Fibroblast of the conjunctiva (primary cell): ENCODE data around the gene OXSR1.

Experiments used
- DNase-seq: peaks from one replicate; pipeline ENCODE4 v3.0.0-alpha.2; 2010; ENCODE audit warnings: low read depth

The OXSR1 gene

DNA sequence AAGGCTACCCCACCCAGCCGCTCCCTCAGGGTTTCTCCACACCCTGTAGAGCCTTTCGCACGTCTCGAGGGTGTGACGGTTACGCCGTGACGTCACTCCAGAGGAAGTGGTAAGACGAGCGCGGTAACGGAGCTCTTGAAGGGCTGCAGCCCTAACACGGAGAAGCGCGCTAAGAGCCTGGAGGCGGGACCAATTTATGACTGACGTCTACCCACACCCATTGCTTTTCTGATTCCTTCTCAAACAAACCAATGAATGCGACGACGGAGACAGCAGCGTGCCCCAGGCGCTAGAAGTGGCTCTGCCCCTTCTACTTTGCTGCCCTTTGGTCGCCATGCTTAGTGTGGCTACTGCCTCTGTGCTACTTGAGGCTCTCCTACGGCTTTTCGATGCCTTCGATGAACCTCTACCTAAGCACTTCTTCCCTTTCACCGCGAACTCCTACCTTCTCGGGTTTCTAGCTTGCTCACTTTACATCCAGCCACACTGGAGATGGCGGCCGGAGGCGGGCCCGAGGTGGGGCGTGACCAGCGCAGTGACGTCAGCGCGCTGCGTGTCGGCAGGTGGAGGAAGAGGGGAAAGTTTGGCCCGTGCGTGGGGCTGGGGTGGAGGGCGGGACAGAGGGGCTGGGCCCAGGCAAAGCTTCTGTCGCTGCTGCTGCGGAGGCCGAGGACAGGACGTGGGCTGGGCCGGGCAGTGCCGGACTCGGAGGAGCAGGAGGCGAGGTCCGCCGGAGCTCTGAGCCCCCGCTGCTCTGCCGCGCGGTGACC lies at the start of gene OXSR1:
Gene OXSR1, plus strand, starts transcription at position 586 of the 770 bp plus-strand sequence. CDS start 340 bp downstream, outside the sequence.
- DNase-seq, result peak; percentile 100

DNA sequence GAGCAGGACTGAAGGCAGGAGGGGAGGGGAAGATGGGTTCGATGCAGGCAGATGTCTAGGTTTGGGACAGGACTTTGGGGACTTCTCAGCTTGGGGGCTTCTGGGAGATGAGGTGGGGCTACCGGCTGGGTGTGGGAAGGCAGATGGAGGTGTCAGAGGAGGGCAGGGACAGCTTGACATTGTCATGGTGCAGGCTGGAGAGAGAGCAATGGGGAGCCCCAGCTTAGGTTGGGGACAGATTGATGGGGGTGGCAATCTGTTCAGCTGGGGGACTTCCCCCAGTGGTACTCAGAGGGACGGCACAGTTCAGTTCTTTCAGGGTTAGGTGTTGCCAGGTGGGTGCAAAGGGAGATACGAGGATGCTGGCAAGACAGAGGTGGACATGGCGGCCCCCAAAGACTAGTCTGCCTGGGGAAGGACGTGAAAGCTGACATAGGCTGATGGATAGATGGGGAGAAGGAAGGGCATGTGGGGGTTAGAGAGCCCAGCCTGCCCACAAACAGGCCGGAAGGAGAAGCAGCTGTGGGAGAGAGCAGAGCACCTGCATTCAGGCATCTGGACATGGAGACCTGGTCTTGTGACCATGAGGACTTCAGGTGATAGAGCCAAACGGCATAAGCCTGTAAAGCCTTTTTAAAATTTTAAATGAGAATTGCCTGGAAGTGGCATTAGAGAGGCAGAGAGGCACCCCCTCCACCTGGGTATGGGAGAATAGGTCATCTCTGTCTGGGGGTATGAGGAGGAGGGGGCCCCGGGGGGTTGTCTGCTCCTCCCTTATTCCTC lies 49.5 kb upstream of the OXSR1 start:
- no peak for DNase-seq

DNA sequence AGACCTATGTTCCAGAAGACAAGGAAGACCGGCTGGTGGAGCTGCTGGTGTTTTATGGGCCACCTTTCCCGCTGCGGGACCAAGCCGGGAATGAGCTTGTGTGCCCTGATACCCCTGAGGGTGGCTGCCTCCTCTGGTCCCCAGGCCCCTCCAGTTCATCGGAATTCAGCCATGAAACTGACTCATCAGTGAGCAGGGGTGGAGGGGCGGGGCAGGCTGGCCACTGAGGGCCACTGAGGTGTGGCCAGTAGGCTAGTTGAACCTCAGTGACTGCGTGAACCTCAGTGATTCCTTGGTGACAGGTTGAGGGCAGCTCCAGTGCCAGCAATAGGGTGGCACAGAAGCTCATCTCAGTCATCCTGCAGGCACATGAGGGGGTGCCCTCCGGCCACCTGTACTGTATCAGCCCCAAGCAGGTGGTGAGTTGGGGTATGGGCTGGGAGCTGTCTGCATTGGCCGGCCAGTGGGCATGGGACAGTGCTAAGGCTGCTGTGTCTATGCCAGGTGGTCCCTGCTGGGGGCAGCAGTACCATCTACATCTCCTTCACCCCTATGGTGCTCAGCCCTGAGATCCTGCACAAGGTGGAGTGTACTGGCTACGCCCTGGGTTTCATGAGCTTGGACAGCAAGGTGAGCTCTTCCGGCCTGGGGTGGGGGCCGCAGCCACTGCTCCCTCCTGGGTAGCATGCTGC lies 48.7 kb upstream of the OXSR1 start:
- no peak for DNase-seq

DNA sequence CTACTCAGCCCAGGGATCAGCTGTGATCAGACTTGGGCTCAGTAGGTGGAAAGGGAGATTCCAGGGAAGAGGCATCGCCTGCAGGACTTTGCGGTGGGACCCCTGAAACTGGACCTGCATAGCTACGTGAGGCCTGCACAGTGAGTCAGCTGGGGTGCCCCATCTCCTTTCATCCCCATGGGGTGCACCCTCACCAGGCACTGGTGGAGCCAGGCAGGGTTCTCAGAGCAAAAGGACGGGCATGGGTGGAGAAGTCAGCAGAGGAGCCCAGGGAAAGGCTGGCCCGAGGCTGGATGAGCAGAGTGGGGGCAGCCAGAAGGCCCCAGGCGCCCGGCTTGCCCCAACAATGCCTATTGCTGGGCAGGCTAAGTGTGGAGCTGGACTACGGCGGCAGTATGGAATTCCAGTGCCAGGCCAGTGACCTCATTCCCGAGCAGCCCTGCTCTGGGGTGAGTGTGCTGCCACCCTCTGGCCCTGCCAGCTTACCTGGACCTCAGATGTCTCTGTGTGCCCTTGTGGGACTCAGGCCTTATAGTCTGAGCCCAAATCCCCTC lies 48.1 kb upstream of the OXSR1 start:
- DNase-seq, result no peak

DNA sequence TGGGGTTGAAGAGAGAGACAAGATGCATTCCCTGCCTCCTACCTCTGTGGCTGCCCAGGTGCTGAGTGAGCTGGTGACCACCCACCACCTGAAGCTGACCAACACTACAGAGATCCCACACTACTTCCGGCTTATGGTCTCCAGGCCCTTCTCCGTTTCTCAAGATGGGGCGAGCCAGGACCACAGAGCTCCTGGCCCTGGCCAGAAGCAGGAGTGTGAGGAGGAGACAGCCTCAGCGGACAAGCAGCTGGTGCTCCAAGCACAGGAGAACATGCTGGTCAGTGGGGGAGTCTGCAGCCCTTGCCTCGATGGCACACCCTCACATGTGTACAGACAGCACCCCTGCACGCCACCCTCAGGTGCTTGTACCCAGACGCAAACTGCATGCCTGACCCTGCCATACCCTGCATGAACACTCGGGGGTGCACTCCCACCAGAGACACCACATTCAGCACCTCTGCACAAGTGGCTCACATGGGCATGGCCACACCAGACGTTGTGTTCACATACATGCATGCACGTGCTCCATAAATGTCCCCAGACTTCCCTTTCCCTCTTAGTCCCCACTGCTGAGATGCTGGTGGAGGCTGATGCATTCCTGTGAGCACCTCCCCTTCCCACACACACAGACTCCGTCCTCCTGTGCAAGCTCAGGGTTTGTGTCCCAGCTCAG lies 47.5 kb upstream of the OXSR1 start:
- DNase-seq, result peak; percentile 16

DNA sequence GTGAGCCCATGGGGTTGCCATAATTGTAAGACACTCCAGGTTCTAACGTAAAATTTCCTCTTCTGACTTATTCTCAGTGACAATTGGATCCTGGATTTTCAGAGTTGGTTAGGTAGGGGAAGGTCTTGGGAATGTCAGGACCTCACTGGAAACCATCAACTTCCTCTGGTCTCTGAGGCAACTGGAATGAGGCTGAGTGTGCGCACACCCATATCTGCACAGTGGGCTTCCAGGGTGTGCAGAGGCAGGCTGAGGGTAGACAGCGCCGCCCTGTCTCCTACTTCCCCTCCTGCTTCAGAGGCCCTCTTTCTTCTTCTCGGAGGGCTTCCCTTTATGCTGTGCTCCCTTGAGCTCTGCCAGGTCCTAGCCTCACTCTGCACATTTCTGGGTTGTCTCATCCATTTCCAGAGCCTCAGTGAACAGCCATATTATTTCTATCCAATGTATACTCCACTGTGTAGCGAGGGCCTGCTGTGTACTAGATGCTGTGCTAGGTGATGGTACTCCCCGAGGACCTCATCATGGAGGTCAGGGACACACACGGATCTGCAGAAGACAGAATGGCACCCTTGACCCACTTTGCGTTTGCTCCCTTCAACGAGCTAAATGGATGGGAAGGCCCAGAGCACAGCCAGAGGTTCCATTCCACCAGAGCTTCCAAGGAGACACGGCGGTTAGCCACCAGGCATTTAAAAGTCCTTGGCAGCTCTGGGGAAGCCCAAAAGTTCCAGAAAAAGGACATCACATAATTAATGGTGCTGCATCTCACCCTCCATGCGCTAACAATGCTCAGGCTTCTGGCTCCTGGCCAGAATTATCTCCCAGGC lies 46.7 kb upstream of the OXSR1 start:
- no peak for DNase-seq

DNA sequence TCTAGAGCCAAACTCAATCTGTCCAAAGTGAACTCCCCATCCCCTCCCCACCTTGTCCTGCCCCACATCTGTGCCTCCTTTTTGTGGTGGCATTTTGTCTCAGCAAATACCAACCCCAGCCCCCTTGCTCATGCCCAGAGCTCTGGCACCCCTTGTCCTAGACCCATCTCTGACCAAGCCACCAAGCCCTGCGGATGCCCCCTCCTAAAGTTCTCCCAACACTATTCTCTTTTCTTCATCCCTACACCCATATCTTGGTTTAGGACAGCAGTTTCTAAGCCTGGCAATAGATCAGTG lies 46.1 kb upstream of the OXSR1 start:
- DNase-seq, result no peak

DNA sequence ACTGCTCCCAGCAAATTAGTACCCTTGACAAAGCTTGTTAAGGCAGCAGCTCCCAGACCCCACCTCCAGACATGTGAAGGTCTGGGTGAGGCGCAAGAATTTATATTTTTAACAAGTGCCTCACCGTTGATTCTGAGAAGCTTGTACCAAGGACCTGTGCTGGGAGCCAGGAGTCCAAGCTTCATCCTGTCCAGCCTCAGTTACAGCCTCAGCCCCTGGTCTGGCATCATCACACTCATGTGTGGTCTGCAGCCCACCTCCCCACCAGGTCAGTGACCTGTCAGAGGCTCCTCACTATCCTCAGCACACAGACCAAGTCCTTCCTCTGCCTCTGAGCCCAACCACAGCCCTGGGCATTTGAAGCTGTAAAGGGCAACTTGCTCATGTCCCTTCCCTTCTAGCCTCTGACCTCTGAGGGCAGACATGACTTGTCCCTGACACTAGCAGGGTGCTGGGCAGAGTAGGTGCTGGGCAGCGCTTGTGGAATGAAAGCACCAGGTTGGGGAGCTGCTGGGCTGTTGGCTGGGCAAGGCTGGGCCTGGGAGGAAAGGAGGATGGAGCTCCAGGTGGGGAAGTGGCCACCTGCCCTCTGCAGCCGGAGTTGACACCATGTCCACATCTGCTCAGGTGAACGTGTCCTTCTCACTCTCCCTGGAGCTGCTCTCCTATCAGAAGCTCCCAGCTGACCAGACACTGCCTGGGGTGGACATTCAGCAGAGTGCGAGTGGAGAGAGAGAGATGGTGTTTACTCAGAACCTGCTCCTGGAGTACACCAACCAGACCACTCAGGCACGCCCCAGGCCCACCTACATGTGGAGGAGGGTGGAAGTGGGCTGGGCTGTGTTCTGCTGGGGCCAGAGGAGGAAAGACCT lies 45.3 kb upstream of the OXSR1 start:
- DNase-seq, result no peak

DNA sequence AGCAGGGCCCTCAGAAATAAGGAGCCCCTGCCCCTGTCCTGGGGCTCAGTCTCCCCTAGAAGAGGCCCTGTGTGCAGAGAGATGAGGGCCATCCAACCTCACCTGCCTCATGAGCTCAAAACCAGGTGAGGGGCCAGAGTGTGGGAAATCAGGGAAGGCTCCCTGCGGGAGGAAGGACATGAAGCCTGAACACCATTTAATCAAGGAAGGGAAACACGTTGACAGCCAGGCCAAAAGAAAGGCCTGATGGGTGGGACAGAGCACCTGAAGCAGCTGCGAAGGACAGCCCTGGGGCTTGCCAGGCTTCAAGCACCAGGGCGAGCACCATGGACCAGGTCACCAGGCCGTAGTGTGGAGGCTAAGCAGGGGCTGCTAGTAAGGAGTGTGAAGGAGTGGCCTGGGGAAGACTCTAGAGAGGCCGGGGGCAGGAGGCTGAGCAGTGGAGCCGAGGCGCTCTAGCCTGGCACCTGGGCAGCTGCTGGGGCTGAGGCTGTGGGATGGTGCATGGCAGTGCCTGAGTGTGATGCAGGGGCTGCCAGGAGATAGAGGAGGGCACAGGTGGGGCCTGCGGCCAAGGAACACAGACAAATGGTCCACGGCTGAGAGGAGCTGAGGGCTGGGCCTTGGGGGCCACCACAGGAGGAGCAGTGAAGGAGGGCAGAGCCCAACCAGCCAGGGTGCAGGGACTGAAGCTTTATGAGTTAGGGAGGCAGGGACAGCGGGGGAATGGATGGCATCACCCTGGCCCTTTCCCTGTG lies 44.5 kb upstream of the OXSR1 start:
- no peak for DNase-seq

DNA sequence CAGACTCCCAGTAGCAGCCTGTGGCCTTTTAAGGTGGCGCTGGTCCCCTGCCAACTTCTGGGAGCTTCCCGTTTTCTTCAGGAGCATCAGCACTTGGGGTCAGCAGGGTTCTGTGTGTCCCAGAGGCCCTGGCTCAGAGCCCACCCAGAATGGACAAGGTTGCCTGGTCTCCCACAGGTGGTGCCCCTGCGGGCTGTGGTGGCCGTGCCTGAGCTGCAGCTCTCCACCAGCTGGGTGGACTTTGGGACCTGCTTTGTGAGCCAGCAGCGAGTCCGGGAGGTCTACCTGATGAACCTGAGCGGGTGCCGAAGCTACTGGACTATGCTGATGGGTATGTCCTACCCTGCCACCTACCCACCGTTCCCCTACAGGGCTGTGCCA lies 43.9 kb upstream of the OXSR1 start:
- no peak for DNase-seq

DNA sequence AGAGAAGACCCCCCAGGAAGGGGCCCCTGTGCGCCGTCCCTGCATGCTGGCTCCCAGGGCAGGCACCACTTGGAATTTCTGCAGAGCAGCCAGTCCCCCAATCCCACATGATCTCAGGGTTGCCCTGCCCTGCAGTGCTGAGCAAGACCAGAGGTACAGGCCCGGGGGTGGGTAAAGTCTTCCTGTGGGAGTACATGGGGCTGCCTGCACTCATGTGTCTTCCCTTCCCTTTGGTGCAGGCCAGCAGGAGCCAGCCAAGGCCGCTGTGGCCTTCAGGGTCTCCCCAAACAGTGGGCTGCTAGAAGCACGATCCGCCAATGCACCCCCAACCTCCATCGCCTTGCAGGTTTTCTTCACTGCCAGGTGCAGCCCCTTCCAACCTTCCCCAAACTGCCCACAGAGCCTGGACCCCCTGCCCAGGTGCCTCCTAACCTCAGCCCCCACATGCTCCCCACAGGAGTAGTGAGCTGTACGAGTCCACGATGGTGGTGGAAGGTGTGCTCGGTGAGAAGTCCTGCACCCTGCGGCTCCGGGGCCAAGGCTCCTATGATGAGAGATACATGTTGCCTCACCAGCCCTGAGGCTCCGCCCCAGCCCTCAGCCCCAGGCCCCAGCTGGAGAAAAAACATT lies 43.4 kb upstream of the OXSR1 start:
- DNase-seq, result no peak

DNA sequence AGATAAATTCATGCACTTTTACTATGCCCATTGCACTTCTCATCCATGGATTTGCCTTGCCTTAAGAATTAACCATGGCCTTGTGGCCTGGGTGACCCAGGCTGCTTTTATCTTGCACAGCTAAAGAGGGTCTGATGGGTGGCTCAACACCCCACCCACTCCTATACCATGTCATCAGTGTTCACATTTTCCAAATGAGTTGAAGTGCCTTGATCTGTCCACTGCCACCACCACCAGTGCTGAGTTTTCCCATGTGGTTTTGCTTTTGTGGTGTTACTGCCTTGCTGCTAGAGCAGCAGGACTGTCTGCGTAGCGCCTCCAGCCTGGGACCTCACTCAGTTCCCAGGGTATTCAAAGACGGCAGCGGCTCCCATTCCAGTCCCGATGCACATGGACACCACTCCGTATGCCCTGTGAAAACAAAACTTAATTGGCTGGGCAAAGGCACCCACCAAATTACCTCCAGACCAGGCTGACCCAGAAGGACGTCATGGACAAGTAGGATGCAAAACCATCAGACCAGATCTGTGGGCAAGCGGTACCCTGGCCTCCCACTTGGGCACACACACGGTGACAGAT lies 42.5 kb upstream of the OXSR1 start:
- no peak for DNase-seq

DNA sequence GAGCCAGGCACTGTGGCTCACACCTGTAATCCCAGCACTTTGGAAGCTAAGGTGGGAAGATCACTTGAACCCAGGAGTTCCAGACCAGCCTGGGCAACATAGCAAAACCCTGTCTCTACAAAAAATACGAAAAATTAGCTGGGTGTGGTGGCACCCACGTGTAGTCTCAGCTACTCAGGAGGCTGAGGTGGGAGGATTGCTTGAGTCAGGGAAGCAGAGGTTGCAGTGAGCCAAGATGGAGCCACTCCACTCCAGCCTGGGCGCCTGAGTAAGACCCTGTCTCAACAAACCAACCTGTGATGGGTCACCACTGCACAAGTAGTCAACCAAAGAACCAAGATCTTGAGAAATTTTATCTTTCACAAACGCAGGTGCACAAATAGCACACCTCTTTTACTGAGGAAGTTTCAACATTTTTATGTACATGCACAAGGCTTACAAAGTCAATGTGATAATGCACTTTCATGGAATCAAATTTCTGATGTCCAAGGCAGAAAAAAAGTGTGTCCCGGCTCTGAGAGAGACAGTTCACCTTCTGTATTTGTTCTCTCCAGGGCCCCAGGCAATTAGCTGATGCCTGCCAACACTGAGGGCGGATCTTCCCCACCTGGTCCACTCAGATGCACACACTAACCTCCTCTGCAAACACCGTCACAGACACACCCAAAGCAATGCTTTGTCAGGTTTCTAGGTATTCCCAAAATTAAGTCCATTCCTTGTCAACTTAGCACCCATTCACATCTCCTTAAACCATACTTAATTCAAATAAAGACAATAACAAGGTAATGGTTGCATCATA lies 40.8 kb upstream of the OXSR1 start:
- DNase-seq, result no peak

DNA sequence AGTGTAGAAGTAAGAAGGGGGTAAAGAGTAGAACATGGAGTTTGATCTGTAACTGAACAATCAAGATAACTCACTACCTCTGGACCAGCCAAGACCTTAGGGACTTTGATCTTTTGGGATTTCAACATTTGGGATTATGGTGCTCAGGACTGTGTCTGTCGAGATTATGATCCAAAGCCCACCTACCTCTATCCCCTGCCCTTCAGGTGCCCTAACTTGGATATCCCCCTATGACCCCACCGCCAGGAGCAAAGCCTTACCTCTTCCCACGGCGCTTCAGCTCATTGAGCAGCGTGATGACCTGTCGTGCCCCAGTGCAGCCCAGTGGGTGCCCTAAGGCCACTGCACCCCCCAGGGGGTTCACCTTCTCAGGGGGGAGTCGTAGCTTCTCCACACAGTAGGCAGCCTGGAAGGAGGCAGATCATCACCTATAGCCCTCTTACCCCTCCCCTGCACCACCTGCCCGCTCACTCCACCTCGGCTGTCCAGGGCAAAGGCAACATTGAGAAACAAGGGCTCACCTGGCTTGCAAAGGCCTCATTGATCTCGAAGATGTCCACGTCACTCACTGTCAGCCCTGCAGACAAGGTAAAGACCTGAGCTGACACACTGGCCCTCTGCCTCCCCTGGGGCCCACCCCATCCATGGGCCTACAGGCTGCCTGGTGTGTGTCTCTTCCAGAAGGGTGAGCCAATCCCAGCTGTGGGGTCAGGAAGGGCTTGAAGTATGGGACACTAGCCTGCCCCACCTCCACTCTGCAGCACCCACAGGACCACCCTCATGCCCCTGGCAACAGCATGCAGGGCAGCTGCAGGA lies 39.8 kb upstream of the OXSR1 start:
- DNase-seq, result no peak

DNA sequence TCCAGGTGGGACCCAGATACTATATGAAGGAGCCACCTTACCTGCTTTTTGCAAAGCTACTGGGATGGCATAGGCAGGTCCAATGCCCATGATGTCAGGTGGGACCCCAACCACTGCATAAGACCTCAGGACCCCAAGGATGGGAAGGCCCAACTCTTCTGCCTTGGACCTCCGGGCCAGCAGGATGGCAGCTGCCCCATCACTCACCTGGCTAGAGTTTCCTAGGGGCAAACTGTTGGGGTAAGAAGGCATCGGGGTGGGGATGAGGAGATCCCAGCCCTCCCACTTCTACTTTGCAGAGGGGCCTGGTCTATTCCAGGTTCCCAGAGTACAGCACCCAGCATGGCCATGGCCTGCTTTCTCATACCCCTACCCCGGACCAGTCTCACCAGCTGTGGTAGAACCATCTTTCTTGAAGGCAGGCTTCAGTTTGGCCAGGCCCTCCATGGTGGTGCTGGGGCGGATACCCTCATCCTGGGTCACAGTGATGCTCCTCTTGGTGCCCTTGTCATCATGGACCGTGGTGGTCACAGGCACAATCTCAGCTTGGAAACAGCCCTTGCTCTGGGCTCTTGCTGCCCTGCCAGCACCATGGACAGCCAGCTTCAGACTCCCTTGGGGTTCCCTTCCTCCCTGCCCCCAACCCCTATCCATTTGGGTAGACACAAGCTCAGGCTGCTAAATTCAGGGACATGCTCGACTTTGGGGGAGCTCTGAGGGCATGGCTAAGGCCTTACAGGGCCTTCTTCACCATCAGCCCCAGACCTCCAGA lies 39.0 kb upstream of the OXSR1 start:
- no peak for DNase-seq

DNA sequence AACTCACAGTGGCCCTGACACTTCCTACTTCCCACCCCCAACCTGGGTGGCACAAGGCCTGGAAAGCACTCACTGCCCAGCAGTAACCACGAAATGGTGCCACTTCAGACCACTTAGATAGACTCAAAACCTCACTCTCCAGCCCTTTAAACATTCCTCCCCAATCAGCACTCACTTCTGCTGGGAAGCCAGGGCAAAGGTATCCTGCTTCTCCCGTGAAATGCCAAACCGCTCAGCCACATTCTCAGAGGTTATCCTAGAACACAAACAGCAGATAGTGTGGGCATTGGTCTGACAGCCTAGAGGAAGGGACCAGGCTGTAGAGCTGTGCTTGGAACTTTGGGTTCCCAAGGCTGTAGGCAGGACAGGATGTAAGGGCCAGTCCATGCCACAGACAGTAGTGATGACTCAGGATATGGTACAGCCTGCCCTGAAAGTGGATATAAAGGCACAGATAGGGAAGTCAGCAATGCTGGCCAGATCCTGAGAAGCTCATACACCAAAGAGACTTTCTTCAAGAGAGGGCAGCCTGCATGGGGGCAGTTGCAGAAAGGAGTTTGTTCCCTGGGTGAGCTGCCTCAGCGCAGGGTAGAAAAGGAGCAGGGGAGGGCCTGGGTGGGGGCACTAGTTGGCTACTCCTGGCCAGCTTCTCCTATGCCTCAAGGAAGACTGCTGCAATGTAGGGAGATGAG lies 37.6 kb upstream of the OXSR1 start:
- DNase-seq, result no peak
